ENCODE measurements around the gene MYO5C. TPM values are rescaled to one million over a fixed set of nuclear protein-coding genes. Genes with fewer than 3 reads are reported as not detected.

The MYO5C gene
- total RNA-seq, 1 donor from 2014 or later: 4.5 TPM

DNA sequence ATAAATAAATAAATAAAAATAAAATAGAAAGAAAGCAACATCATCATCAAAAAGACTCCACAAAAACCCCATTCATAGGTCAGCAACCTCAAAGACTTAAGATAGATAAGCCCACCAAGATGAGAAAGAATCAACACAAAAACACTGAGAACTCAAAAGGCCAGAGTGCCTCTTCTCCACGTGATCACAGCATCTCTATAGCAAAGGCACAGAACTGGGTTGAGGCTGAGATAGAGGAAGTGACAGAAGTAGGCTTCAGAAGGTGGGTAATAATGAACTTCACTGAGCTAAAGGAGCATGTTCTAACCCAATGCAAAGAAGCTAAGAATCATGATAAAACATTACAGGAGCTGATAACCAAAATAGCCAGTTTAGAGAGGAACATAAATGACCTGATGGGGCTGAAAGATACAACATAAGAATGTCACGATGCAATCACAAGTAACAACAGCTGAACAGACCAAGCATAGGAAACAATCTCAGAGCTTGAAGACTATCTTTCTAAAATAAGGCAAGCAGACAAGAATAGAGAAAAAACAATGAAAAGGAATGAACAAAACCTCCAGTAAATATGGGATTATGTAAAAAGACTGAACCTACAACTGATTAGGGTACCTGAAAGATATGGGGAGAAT lies 130.9 kb downstream of the MYO5C start:
- no peaks in the 10 kb centered on the region for H3K9me3 Mint-ChIP-seq (ENCODE audit: unreplicated experiment)
- Histone ChIP-seq H3K9me3 (ENCODE audit: insufficient read depth, low read depth, low read length) (no peaks in the 10 kb centered on the region), H3K79me2 (ENCODE audit: insufficient read depth, low read length) (no peaks in the 10 kb centered on the region), H3K36me3 (ENCODE audit: insufficient read depth, low read length) (no peaks in the 10 kb centered on the region), H3K27me3 (ENCODE audit: insufficient read depth, low read length) (no peaks in the 10 kb centered on the region), H3K4me2 (ENCODE audit: low read length) (no peak overlapping the region), H4K20me1 (ENCODE audit: insufficient read depth, low read length) (peaks cover 3% of the 10 kb centered on the region), H2AFZ (ENCODE audit: low read depth, low read length) (no peak overlapping the region), H3K27ac (ENCODE audit: low read depth, low read length) (no peak overlapping the region), H3K9ac (ENCODE audit: low read length) (no peak overlapping the region), H3K4me1 (ENCODE audit: insufficient read depth, low read length) (peaks cover 7% of the 10 kb centered on the region), H3K4me3 (ENCODE audit: insufficient read depth, low read depth, low read length) (no peak overlapping the region)
- H3K27me3 Mint-ChIP-seq (ENCODE audit: low read depth, unreplicated experiment): no peaks in the 10 kb centered on the region
- H3K36me3 Mint-ChIP-seq (ENCODE audit: low read depth, unreplicated experiment): peaks cover 10% of the 10 kb centered on the region
- no peak for DNase-seq (ENCODE audit: low read depth)
- H3K4me1 Mint-ChIP-seq (ENCODE audit: low read depth, unreplicated experiment): peaks cover 19% of the 10 kb centered on the region
- TF ChIP-seq EZH2 (IDR thresholded peaks at IDR 0.05; ENCODE audit: insufficient read depth, low read length) (no peak), CTCF (IDR thresholded peaks at IDR 0.05; ENCODE audit: insufficient read depth, low read depth, low read length) (no peak)
- no peak overlapping the region for H3K4me3 Mint-ChIP-seq (ENCODE audit: unreplicated experiment)
- peak overlapping the region; percentile 12 for H3K27ac Mint-ChIP-seq (ENCODE audit: unreplicated experiment)
- FAIRE-seq: no peak

DNA sequence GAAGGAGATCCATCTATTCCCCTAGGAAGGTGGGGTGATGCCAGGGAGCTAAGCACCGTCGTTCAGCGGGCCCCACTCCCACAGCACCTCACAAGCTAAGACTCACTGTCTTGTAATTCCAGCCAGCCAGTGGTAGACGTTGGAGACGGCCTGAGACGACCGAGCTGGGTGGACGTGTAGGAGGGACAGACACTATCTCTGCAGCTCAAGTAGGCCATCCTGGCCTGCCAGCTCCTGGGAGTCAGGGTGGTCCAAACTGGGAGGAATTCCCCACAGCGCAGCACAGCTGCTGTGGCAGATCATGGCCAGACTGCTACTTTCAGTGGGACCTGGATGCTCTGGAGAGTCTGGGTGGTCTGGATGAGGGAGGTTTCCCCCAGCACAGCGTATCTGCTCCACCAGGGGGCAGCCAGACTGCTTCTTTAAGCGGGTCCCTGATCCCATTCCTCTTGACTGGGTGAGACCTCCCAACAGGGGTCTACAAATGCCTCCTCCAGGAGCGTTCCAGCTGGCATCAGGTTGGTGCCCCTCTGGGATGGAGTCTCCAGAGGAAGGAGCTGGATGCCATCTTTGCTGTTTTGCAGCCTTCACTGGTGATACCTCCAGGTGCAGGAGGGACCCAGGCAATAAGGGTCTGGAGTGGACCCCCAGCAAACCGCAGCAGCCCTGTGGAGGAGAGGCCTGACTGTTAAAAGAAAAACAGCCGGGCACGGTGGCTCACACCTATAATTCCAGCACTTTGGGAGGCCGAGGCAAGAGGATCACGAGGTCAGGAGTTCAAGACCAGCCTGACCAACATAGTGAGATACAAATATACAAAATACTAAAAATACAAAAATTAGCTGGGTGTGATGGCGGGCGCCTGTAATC lies 132.0 kb downstream of the MYO5C start:
- no peak overlapping the region for H2AFZ ChIP-seq (ENCODE audit: low read depth, low read length)
- DNase-seq (ENCODE audit: low read depth): no peak

More for the DNA sequence above, 132.0 kb downstream of the MYO5C start:
- H3K79me2 ChIP-seq (ENCODE audit: insufficient read depth, low read length): no peaks in the 10 kb centered on the region
- no peaks in the 10 kb centered on the region for H3K36me3 ChIP-seq (ENCODE audit: insufficient read depth, low read length)
- H3K9me3 Mint-ChIP-seq (ENCODE audit: unreplicated experiment): no peaks in the 10 kb centered on the region
- H3K27me3 ChIP-seq (ENCODE audit: insufficient read depth, low read length): no peaks in the 10 kb centered on the region
- peaks cover 12% of the 10 kb centered on the region for H3K36me3 Mint-ChIP-seq (ENCODE audit: low read depth, unreplicated experiment)
- TF ChIP-seq EZH2 (IDR thresholded peaks at IDR 0.05; ENCODE audit: insufficient read depth, low read length) (no peak), CTCF (IDR thresholded peaks at IDR 0.05; ENCODE audit: insufficient read depth, low read depth, low read length) (no peak)
- FAIRE-seq: no peak
- H3K4me1 ChIP-seq (ENCODE audit: insufficient read depth, low read length): peaks cover 7% of the 10 kb centered on the region
- no peak overlapping the region for H3K4me2 ChIP-seq (ENCODE audit: low read length)
- peaks cover 19% of the 10 kb centered on the region for H3K4me1 Mint-ChIP-seq (ENCODE audit: low read depth, unreplicated experiment)
- H3K27me3 Mint-ChIP-seq (ENCODE audit: low read depth, unreplicated experiment): no peaks in the 10 kb centered on the region
- H3K9ac ChIP-seq (ENCODE audit: low read length): no peak overlapping the region
- no peak overlapping the region for H3K27ac ChIP-seq (ENCODE audit: low read depth, low read length)
- H4K20me1 ChIP-seq (ENCODE audit: insufficient read depth, low read length): peaks cover 3% of the 10 kb centered on the region
- peak overlapping the region; percentile 52 for H3K4me3 Mint-ChIP-seq (ENCODE audit: unreplicated experiment)
- H3K9me3 ChIP-seq (ENCODE audit: insufficient read depth, low read depth, low read length): no peaks in the 10 kb centered on the region
- H3K27ac Mint-ChIP-seq (ENCODE audit: unreplicated experiment): no peak overlapping the region
- H3K4me3 ChIP-seq (ENCODE audit: insufficient read depth, low read depth, low read length): no peak overlapping the region

Data from astrocyte (in vitro differentiated cells and primary cell).